GM12872 (cell line): ENCODE measurements around the gene AQP12B.

Experiments
- TF ChIP-seq, protein P1 (sequence below): IDR thresholded peaks from 3 replicates; pipeline ENCODE4 v1.5.1; 2011; ENCODE audit warnings: low read depth, mild to moderate bottlenecking, low read length, moderate library complexity; ENCODE audit not compliant: insufficient read depth

Gene AQP12B

DNA sequence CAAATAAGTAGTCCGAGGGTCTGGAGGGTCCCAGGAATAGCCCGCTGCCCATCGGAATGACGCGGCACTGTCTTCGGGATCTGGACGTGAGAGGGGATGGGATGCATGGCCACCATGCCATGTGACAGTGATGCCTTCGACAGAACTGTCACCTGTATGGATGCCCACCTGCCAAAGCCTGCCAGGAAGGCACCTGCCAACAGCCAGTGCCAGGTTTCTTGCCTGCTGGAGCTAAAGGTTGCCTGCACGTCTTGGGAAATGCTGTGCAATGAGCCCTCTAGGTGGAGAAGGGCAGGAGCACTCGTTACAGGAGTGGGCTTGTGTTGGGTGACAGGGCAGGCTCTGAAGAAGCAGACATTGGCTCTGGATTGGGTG, 36.9 kb downstream of the AQP12B start:
- TF ChIP-seq, protein P1, sequence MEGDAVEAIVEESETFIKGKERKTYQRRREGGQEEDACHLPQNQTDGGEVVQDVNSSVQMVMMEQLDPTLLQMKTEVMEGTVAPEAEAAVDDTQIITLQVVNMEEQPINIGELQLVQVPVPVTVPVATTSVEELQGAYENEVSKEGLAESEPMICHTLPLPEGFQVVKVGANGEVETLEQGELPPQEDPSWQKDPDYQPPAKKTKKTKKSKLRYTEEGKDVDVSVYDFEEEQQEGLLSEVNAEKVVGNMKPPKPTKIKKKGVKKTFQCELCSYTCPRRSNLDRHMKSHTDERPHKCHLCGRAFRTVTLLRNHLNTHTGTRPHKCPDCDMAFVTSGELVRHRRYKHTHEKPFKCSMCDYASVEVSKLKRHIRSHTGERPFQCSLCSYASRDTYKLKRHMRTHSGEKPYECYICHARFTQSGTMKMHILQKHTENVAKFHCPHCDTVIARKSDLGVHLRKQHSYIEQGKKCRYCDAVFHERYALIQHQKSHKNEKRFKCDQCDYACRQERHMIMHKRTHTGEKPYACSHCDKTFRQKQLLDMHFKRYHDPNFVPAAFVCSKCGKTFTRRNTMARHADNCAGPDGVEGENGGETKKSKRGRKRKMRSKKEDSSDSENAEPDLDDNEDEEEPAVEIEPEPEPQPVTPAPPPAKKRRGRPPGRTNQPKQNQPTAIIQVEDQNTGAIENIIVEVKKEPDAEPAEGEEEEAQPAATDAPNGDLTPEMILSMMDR, result no peak

DNA sequence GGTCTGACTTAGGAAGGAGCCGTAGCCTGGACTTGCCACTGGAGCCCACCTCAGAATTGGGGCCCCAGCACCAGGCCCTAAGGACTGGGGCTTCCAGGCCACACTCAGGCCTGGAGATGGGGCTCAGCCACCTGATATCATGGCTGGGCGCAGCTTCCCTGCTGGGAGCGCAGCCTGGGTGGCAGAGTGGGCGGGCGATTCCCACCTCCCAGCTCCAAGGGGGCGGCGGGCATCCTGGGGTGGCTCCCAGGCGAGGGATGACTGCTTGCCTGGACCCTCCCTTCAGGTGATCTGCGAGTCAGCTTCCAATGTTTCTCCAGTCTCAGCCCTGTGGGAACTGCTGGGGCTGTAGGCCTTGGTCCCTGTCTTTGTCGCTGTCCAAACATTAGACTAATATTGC, 37.3 kb downstream of the AQP12B start:
- TF ChIP-seq, protein P1, result no peak

DNA sequence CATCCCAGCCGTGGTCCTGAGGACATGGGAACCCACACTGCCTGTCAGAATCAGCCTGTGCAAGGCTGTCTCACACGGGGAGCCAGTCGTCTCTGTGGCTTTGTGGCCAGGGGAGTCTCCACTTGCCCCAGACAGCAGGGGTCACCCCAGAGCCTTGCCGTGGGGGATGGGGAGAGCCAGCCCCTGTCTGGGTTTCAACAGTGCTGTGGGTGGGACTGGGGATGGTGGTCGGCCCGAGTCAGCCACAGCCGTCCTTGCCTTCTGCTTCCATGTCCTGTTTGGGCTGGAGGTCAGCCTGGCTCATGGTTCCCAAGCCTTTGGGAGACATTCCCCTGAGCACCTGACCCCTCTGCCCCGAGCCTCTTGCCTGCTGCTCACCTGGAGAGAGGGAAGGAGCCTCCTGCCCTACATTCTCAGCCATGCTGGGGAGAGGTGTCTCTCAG, 37.8 kb downstream of the AQP12B start:
- TF ChIP-seq, protein P1, result no peak

DNA sequence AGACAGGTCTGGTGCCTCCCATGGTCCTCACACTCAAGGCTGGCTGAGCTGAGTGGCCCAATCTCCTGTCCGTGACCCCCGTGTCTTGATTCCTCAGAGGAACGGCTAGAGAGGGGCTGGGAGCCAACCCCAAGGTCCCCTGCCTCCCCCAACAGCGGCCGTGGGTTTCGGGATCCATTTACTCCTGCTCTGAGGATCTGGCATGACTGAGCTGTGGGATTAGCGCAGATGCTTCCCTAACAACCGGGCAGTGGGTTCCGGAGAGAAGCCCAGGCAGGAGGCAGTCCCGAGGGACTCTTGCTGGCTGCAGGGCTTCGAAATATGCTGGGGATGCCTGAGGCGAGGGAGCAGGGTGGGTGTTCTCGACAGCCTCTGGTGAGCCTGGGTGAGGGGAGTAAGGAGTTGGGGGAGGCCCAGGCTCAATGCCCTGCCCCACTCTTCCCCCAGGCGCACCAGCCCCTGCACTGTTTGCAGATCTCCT, 38.5 kb downstream of the AQP12B start:
- TF ChIP-seq, protein P1, result no peak

DNA sequence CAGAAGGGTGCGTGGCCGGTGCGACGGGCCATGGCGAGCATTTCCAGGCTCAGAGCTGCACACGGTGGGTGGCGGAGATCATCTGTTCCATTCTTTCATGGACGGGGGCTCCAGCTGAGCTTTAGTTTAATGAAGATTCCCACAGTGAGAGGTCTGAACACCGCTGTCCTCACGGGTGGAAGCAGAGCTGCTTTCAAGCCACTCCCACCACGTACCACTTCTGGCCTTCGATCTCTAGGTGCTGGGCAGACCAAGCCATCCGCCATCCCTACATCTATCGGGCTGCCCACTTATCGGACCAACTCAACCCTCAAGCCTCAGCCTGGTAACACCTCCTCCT, 38.9 kb downstream of the AQP12B start:
- TF ChIP-seq, protein P1, result no peak

DNA sequence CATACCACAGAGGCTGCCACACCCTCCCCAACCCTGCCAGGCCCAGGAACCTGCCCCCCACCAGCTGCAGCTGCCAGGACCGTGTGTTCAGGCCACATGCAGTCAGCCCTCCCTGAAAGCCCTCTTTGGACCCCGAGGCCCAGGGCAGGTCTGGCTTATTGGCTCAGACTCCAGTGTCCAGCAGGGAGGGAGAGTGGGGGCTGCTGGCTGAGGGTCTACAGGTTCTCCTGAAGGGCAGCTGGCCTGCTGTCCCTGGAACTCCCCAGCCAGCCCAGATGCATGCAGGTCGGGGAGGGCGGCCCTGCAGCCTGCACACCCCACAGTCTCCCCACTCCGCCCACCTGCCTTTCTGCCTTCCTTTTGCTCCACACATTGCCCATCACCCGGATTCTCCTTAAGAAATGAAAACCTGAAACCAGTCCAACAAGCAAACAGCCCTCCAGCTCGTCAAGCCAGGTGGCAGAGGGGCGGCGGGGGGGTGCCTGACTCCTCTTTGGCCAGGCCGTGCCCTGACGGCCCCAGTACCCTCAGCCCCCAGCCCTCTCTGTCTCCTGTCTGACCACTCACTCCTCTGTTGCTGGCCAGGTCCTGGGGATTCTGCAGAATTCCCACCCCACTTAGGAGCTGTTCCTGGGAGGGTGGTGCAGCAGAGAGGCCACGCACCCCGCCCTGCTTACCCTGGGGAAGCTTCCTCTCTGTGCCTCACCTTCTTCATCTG, 39.4 kb downstream of the AQP12B start:
- TF ChIP-seq, protein P1, result no peak

DNA sequence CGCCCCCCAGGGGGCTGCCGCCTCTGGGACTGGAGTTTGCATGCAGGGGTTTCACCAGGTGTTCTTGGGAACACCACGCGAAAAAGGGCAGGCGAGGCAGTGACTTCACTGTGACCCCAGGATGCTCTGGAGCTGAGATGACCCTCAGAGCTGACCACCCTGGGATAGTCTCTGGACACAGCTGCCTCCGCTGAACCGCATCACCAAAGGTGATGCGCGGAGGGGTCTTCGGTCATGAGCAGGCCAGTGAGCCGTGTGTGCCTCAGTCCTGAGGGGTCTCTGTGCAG, 39.9 kb downstream of the AQP12B start:
- TF ChIP-seq, protein P1, result no peak
